Measurements from ENCODE around the gene RNF111. TPM values are rescaled to one million over a fixed set of nuclear protein-coding genes. Genes with fewer than 3 reads are reported as not detected.
"Not testable (repeated sequence)": the region's sequence is repeated elsewhere in the genome, so short reads cannot be mapped to it uniquely, and the experiment has no call there.

The RNF111 gene
- total RNA-seq, 1 experiment from 2014 or later = 12.9 TPM

DNA sequence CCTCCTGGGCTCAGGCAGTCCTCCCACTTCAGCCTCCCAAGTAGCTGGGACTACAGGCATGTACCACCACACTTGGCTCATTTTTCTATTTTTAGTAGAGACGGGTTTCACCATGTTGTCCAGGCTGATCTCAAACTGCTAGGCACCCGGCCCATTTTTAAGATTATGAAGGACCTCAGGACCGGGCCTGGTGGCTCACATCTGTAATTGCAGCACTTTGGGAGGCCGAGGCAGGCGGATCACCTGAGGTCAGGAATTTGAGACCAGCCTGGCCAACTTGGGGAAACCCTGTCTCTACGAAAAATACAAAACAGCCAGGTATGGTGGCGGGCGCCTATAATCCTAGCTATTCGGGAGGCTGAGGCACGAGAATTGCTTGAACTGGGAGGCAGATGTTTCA is 12.8 kb downstream of the RNF111 start:
- DNase-seq (ENCODE audit: low spot score) = not testable (repeated sequence)

DNA sequence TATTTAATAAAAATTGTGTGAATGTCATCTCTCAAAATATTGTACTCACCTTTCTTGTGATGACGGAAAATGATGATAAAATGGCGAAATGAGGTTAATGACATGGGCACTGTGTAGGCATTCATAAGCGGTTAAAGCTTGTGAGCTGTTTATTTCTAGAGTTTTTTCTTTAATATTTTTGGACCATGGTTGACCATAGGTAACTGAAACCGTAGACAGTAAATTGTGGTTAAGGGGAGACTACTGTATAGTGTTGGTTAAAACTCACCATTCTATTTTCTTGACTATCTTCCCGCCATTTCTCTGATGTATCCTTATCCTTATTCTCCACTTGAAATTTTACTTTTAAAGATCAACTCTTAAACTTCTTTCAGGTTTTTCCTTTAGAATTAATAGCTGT is 14.5 kb downstream of the RNF111 start:
- DNase-seq (ENCODE audit: low spot score) = no peak

GRCh38 chr15:59002418-59002859 is 15.0 kb downstream of the RNF111 start:
- DNase-seq (ENCODE audit: low spot score) = no peak

DNA sequence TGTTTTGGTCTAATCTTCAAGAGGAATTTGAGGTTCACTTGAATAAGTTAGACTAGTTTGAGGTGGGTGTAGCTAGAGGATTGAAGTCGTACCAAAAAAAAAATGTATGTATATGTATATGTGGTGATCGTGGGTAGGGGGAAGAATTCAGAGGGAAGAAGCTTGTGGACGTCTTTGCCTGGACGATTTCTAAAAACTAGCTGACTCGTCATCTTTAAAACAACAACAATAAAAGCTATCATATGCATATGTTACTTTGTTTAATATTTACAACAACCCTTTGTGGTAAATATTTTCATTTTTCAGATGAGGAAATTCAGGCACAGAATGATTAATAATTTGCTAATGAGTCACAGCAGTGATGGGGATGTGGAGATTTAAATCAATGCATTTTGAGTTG is 18.1 kb downstream of the RNF111 start:
- no peak for DNase-seq (ENCODE audit: low spot score)

- no peak for DNase-seq (ENCODE audit: low spot score)
Observed at GRCh38 chr15:59008086-59008485, 20.6 kb downstream of the RNF111 start.

GRCh38 chr15:59011262-59011952 is 23.9 kb downstream of the RNF111 start:
- no peak for DNase-seq (ENCODE audit: low spot score)

GRCh38 chr15:59013246-59013873 is 25.9 kb downstream of the RNF111 start:
- DNase-seq (ENCODE audit: low spot score) = no peak

GRCh38 chr15:59014068-59014467 is 26.6 kb downstream of the RNF111 start:
- DNase-seq (ENCODE audit: low spot score) = no peak

DNA sequence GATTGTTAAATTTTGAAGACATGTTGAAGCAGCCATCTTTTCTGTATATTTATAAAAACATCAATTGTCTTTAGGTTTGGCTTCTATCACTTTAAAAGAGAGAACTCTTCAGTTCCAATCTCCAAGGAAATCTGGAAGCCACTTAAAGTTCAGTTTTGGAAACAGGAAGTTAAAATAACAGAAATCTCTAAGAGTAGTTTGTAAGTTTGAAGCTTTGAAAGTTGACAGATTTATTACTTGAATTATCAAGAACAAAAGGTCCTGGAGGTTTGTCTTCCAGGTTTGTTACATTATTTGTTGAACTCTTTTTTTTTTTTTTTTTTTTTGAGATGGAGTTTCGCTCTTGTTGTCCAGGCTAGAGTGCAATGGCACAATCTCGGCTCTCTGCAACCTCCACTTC is 30.0 kb downstream of the RNF111 start:
- DNase-seq (ENCODE audit: low spot score) = no peak

- no peak for DNase-seq (ENCODE audit: low spot score)
Observed at GRCh38 chr15:59018833-59019232, 31.4 kb downstream of the RNF111 start.

DNA sequence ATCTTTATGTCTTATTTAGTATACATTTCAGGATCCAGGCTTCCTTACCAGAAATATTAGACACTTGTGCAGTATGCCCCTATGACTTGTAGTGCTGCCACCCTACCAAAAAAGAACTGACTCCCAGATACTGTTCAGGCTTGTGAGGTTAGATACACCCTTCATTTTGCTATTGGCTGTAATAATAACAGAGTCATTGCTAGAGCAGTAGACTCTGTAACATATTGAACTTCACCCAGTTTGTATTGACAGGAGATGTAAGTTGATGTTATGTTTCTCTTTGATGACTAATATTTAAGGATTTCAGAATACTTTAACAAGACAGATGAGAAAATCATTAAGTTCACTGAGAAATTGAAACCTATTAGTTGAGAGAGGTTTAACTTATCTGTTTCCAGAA is 32.9 kb downstream of the RNF111 start:
- DNase-seq (ENCODE audit: low spot score) = no peak

DNA sequence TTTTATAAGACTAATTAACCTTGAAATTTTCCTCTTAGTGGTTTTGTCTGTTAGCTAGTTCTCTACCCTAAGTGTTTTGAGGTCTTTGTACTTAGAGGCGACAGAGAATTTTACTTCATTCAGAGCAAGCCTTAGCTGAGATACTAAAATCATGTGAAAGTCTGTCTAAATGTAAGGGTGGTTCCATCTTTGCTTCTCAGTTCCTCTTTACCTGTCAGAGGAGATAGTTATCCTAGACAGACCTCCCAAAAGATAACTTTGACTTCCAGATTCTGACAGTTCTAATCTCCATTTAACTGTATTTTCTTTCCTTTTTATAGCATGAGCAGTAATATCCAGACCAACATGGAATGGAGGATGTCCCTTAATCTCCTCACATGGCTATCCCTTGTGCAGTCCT is 34.7 kb downstream of the RNF111 start:
- DNase-seq (ENCODE audit: low spot score) = no peak

DNA sequence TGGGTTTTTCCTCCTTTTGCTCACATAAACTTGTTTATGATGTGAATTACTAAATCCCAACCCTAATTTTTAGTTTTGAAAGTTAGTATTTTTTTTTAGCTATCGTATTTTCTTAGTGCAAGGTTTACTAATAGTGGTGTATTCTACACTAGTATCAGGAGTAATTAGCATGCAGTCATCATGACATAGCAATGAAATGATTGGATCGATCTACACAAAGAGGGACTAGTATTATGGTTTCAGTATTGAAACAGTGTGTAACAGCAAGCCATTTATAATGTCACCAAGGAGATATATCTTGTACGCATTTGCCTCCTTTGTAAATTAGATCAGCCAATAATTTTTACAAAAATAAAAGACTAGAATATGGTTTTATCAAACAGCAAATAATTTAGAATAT is 38.7 kb downstream of the RNF111 start:
- DNase-seq (ENCODE audit: low spot score) = no peak

DNA sequence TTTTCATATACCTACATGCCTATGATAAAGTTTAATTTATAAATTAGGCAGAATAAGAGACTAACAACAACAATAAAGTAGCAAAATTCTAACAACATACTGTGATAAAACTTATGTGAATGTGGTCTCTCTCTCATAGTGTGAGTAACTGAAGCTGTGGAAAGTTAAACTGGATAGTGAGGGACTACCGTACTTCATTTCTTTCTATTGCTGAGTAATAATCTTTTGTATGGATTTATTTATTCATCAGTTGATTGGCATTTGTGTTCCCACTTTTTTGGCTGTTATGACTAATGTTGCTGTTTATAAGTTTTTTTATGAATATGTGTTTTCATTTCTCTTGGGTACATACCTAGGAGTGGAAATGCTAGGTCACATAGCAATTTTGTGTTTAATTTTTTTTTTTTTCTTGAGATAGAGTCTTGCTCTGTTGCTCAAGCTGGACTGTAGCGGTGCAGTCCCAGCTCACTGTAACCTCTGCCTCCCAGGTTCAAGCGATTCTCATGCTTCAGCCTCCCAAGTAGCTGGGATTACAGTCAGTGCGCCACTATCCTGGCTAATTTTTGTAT is 41.0 kb downstream of the RNF111 start:
- no peak for DNase-seq (ENCODE audit: low spot score)

- no peak for DNase-seq (ENCODE audit: low spot score)
Observed at GRCh38 chr15:59029554-59029953, 42.1 kb downstream of the RNF111 start.

DNA sequence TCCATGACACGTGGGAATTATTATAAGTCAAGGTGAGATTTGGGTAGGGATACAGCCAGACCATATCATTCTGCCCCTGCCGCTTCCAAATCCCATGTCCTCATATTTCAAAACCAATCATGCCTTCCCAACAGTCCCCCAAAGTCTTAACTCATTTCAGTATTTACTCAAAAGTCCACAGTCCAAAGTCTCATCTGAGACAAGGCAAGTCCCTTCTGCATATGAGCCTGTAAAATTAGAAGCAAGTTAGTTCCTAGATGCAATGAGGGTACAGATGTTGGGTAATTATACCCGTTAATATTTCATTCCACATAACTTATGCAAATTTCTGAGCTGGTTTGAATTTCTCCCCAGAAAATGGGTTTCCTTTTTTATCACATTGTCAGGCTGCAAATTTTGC is 47.7 kb downstream of the RNF111 start:
- no peak for DNase-seq (ENCODE audit: low spot score)

DNA sequence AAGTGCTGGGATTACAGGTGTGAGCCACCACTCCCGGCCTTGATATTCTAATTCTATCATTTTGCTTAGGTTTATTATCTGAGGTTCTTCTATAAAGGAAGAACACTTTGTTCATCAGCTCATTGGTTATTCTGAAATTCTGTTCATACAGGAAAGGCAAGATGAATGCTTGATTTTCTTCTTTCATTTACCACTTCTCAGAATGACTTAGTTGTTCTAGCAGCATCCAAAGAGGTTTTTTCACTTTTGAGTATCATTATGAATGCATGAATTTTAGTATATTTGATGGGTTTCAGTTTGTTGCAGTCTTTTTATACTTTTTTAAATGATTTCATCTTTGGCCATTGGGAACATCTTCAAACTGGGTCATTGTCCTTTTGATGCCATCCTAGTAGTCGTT is 51.8 kb downstream of the RNF111 start:
- no peak for DNase-seq (ENCODE audit: low spot score)

DNA sequence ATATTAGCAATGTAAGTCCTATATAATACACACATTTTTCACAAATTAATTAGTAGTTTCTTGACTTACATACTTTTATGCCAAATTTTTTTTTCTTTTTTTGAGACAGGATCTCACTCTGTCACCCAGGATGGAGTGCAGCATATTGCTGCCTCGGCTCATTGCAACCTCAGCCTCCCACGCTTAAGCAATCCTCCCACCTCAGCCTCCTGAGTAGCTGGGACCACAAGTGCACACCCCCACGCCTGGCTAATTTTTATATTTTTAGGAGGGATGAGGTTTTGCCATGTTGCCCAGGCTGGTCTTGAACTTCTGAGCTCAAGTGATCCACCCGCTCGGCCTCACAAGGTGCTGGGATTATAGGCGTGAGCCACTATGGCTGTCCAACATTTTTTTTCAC is 54.6 kb downstream of the RNF111 start:
- DNase-seq (ENCODE audit: low spot score) = no peak

GRCh38 chr15:59048897-59049296 is 61.4 kb downstream of the RNF111 start:
- no peak for DNase-seq (ENCODE audit: low spot score)

DNA sequence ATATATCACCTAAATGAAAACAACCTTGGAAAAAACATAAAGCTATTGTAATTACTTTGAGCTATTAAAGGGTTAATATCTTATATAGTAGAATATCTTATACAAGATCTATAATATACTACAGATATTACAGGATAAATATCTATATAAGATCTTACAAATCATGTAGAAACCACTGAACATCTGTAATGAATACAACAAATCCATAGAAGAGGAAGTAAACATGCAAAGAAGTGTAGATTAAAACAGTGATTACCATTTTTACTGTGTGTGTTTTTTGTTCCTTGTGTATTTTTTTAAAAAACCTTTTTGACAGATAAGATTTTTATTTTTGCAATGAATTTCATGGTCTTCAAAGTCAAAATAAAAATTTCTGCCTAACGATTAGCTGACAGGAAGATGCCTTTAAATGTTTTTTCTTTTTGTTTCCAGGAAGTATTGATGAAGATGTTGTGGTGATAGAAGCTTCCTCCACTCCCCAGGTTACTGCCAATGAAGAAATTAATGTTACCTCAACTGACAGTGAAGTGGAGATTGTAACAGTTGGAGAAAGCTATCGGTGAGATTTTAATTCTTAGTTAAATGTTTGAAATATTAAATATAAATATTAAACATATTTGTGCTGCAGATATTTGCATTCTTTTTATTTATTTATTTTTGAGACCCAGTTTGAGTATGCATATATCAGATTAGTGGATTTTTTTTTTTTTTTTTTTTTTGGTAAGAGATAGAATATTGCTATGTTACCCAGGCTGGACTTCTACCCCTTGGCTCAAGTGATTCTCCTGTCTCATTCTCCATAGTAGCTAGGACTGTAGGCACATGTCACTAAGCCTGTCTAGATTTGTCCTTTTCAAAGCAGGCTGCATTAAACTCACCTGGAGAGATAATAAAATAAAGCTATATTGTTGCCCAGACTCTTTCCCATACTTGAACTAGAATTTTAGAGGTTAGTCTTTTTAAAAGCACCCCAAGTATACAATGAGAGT is 64.7 kb downstream of the RNF111 start:
- no peak for DNase-seq (ENCODE audit: low spot score)

DNA sequence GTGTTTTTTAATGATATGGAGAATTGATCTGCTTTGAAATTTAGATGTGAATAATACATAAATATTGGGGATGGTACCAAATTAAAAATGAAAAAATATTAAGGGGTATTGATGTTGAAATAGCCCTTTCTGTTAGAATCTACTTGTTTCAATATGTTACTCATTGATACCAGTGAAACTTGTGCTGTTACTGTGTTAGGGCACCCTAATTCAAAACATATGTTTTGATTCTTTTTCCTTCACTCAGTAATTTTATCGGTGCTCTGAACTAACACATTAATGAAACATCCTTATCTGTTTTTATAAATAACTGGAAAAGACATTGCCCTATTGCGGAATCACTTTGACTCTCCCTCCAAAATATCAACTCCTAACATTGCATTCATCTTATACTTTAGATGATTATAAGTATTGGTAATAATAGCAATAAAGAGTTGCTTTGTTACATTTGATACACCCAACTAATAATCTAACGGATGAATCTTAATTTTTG is 65.5 kb downstream of the RNF111 start:
- DNase-seq (ENCODE audit: low spot score) = no peak

DNA sequence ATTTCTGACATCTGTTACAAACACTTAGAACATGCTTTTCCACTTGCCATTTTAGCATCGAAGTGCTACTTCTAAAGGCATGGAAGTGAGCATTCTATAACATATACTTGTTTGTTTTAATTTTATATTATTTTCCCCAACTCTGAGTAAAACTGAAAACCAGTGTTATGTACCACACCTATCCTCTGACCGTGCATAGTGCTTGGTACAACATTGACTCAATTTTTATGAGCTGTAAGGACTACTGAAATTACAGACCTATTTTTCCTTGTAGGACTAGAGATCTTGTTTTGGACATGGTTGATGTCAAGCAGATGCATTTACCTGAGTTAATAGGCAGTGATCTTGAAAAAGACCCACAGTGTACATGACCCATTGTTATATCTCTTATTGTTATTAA is 66.0 kb downstream of the RNF111 start:
- DNase-seq (ENCODE audit: low spot score) = no peak

Data from HT-29 (cell line).